ENCODE data around the gene GRID2. TPM values are rescaled to one million over a fixed set of nuclear protein-coding genes. Genes with fewer than 3 reads are reported as not detected.

The GRID2 gene
- polyA plus RNA-seq, 1 donor (not counting 4 experiments of a cell fraction or from before 2014, with no cell fraction given) = not detected

DNA sequence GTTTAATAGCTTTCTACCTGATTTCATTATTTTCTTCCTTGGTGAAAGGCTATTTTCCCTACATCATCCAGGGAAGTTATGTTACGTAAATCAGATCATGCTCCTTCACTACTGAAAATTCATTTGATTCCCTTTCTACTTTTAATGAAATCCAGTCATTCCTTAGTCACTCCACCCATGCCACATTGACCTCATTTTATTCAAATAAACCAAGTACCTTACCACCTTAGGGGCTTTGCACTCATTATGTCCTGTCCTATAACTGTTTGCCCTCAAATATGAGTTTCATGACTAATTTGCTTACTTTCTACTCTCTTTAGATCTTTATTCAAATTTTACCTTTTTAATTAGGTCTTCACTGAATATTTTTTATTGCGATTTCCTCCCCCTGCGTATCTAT is 374.0 kb downstream of the GRID2 start:
- FAIRE-seq (no peak), DNase-seq (ENCODE audit: low read depth, low spot score) (no peak)
- Histone ChIP-seq H3K9me3 (ENCODE audit: control insufficient read depth, low read depth, low read length) (no peaks in the 10 kb centered on the region), H3K4me3 (ENCODE audit: control insufficient read depth in 2 of 3, extremely low read depth in 1 of 3, insufficient read depth in 2 of 3, low read depth in 1 of 3, low read length in 3 of 3) (no peak overlapping the region), H3K9me1 (ENCODE audit: control insufficient read depth, extremely low read depth, insufficient read depth, low read length) (no peaks in the 10 kb centered on the region), H3K27ac (ENCODE audit: control insufficient read depth, insufficient read depth, low read length) (no peak overlapping the region), H4K20me1 (ENCODE audit: control insufficient read depth, extremely low read depth, insufficient read depth, low read length) (no peaks in the 10 kb centered on the region), H3K79me2 (ENCODE audit: control insufficient read depth, insufficient read depth, low read length) (no peaks in the 10 kb centered on the region), H2AFZ (ENCODE audit: control insufficient read depth, low read length) (no peak overlapping the region), H3K9ac (ENCODE audit: control insufficient read depth, extremely low read depth, insufficient read depth, low read length) (no peak overlapping the region), H3K4me2 (ENCODE audit: control insufficient read depth, extremely low read depth, insufficient read depth, low read depth, low read length) (no peak overlapping the region), H3K27me3 (ENCODE audit: control insufficient read depth, extremely low read depth, insufficient read depth, low read length) (no peaks in the 10 kb centered on the region), H3K4me1 (ENCODE audit: control insufficient read depth, extremely low read depth, insufficient read depth, low read length) (no peaks in the 10 kb centered on the region), H3K36me3 (ENCODE audit: control insufficient read depth in 2 of 2, extremely low read depth in 1 of 2, insufficient read depth in 2 of 2, low read length in 2 of 2) (no peaks in the 10 kb centered on the region)
- no peak for TF ChIP-seq EZH2 (IDR thresholded peaks at IDR 0.05; ENCODE audit: low read length)
- TF ChIP-seq, protein P1, sequence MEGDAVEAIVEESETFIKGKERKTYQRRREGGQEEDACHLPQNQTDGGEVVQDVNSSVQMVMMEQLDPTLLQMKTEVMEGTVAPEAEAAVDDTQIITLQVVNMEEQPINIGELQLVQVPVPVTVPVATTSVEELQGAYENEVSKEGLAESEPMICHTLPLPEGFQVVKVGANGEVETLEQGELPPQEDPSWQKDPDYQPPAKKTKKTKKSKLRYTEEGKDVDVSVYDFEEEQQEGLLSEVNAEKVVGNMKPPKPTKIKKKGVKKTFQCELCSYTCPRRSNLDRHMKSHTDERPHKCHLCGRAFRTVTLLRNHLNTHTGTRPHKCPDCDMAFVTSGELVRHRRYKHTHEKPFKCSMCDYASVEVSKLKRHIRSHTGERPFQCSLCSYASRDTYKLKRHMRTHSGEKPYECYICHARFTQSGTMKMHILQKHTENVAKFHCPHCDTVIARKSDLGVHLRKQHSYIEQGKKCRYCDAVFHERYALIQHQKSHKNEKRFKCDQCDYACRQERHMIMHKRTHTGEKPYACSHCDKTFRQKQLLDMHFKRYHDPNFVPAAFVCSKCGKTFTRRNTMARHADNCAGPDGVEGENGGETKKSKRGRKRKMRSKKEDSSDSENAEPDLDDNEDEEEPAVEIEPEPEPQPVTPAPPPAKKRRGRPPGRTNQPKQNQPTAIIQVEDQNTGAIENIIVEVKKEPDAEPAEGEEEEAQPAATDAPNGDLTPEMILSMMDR (optimal IDR thresholded peaks at IDR 0.05 in 1 of 3, IDR thresholded peaks at IDR 0.05 in 1 of 3, conservative IDR thresholded peaks at IDR 0.05 in 1 of 3; ENCODE audit: extremely low read depth in 1 of 3, insufficient read depth in 2 of 3, low read length in 3 of 3) = no peak
- dilution Hi-C loops (cut with MboI; ENCODE audit: extremely low pct_ligation_motif_present, low sequenced_read_pairs) = no loop called here

DNA sequence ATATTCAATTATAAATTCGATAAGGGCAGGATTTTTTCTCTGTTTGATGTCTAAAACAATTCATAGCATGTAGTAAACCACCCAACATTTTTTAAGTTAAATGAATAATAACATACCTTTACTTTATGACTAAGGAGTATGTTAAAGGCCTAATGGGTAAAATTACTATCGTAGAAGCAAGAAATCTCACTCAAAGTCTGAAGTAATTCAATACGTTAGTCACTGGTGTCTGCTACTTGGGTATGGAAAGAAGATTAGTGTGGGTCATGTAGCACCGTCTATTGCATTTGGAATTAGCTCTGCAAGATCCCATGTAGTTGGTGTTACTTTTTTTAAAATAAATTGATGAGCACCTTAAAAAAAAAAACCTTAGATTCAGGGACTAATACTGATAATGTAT is 374.5 kb downstream of the GRID2 start:
- dilution Hi-C loops (cut with MboI; ENCODE audit: extremely low pct_ligation_motif_present, low sequenced_read_pairs) = no loop called here
- TF ChIP-seq, protein P1 (optimal IDR thresholded peaks at IDR 0.05 in 1 of 3, IDR thresholded peaks at IDR 0.05 in 1 of 3, conservative IDR thresholded peaks at IDR 0.05 in 1 of 3; ENCODE audit: extremely low read depth in 1 of 3, insufficient read depth in 2 of 3, low read length in 3 of 3) = no peak
- no peak for TF ChIP-seq EZH2 (IDR thresholded peaks at IDR 0.05; ENCODE audit: low read length)
- Histone ChIP-seq H3K4me3 (ENCODE audit: control insufficient read depth in 2 of 3, extremely low read depth in 1 of 3, insufficient read depth in 2 of 3, low read depth in 1 of 3, low read length in 3 of 3) (no peak overlapping the region), H2AFZ (ENCODE audit: control insufficient read depth, low read length) (no peak overlapping the region), H3K79me2 (ENCODE audit: control insufficient read depth, insufficient read depth, low read length) (no peaks in the 10 kb centered on the region), H3K9me3 (ENCODE audit: control insufficient read depth, low read depth, low read length) (no peaks in the 10 kb centered on the region), H4K20me1 (ENCODE audit: control insufficient read depth, extremely low read depth, insufficient read depth, low read length) (no peaks in the 10 kb centered on the region), H3K9ac (ENCODE audit: control insufficient read depth, extremely low read depth, insufficient read depth, low read length) (no peak overlapping the region), H3K4me1 (ENCODE audit: control insufficient read depth, extremely low read depth, insufficient read depth, low read length) (no peaks in the 10 kb centered on the region), H3K27ac (ENCODE audit: control insufficient read depth, insufficient read depth, low read length) (no peak overlapping the region), H3K27me3 (ENCODE audit: control insufficient read depth, extremely low read depth, insufficient read depth, low read length) (no peaks in the 10 kb centered on the region), H3K36me3 (ENCODE audit: control insufficient read depth in 2 of 2, extremely low read depth in 1 of 2, insufficient read depth in 2 of 2, low read length in 2 of 2) (no peaks in the 10 kb centered on the region), H3K4me2 (ENCODE audit: control insufficient read depth, extremely low read depth, insufficient read depth, low read depth, low read length) (no peak overlapping the region), H3K9me1 (ENCODE audit: control insufficient read depth, extremely low read depth, insufficient read depth, low read length) (no peaks in the 10 kb centered on the region)
- FAIRE-seq = no peak
- DNase-seq (ENCODE audit: low read depth, low spot score) = no peak
